Endothelial cell of umbilical vein (primary cell): ENCODE results near the gene PPP2R2D. TPM values are rescaled to one million over a fixed set of nuclear protein-coding genes. Genes with fewer than 3 reads are reported as not detected.

ENCODE experiments used
- BruUV-seq: library from RNA; stranded (reverse); fragments of 400-500 nt; replicated peaks from 2 replicates; lab custom pipeline; 2021; lab: Mats Ljungman, UMichigan
- CTCF ChIA-PET: fragments of 300-600, 350-600 bp; sonication (Branson Sonifier 250); formaldehyde crosslinking; loops from one replicate; lab custom pipeline; 2021; ENCODE audit warnings: antibody characterized with exemption, inconsistent platforms; lab: Charles Lee
- POLR2A ChIA-PET: fragments of 300-600, 350-600 bp; sonication (Branson Sonifier 250); formaldehyde crosslinking; loops from one replicate; lab custom pipeline; 2021; ENCODE audit warnings: antibody characterized with exemption, inconsistent platforms; lab: Charles Lee
- DNase-seq: peaks from one replicate; pipeline ENCODE4 v3.0.0-alpha.2; 2011; ENCODE audit warnings: low read depth, low spot score
- FAIRE-seq: peaks from 2 replicates; lab custom pipeline; 2011; peaks lifted over from hg19 to GRCh38; lab: Jason Lieb, UNC
- H2AFZ ChIP-seq: 2 replicates; pipeline ENCODE4 v1.6.0; 2012; ENCODE audit warnings: low read depth, low read length, control low read depth, inconsistent platforms
- H3K27ac ChIP-seq: 2 replicates; pipeline ENCODE4 v1.5.1; 2011; ENCODE audit warnings: low read depth, mild to moderate bottlenecking, control low read depth, low read length, moderate library complexity; ENCODE audit not compliant: insufficient read depth
- H3K27me3 ChIP-seq, 2 experiments: 2 replicates each; pipeline versions ENCODE4 v1.6.0 to v1.6.1; 2011; ENCODE audit warnings: low read length in 2 of 2, mixed read lengths in 1 of 2; ENCODE audit not compliant: control insufficient read depth in 2 of 2, insufficient read depth in 2 of 2
- H3K36me3 ChIP-seq, 2 experiments: 2 replicates in 1 of 2; 3 replicates in 1 of 2; pipeline ENCODE4 v1.5.1; 2011; ENCODE audit warnings: low read length in 2 of 2, mild to moderate bottlenecking in 1 of 2, moderate library complexity in 1 of 2; ENCODE audit not compliant: control insufficient read depth in 2 of 2, insufficient read depth in 2 of 2; ENCODE audit errors: extremely low read depth in 1 of 2
- H3K4me1 ChIP-seq: 3 replicates; pipeline ENCODE4 v1.5.1; 2011; ENCODE audit warnings: mild to moderate bottlenecking, low read length; ENCODE audit not compliant: control insufficient read depth, insufficient read depth; ENCODE audit errors: extremely low read depth
- H3K4me2 ChIP-seq: 2 replicates; pipeline ENCODE4 v1.6.1; 2011; ENCODE audit warnings: low read length, control low read depth, mixed read lengths; ENCODE audit not compliant: insufficient read depth
- H3K4me3 ChIP-seq, 3 experiments: fragments of 200-600 bp in 1 of 3; sonication (generic), shearing (Covaris generic) in 1 of 3; replicated peaks in 1 of 3; 2 replicates each; pipeline ENCODE4 v1.5.1; 2011 to 2016; ENCODE audit warnings: control low read depth in 3 of 3, low read length in 3 of 3, mild to moderate bottlenecking in 2 of 3, inconsistent platforms in 1 of 3, low read depth in 1 of 3, moderate library complexity in 1 of 3; ENCODE audit not compliant: insufficient read depth in 1 of 3
- H3K79me2 ChIP-seq: 2 replicates; pipeline ENCODE4 v1.6.0; 2012; ENCODE audit warnings: low read length, inconsistent platforms; ENCODE audit not compliant: control insufficient read depth, insufficient read depth
- H3K9ac ChIP-seq: replicated peaks from 2 replicates; pipeline ENCODE3; 2011; ENCODE audit warnings: low read length, control low read depth; ENCODE audit not compliant: insufficient read depth; ENCODE audit errors: extremely low read depth
- H3K9me1 ChIP-seq: replicated peaks from 3 replicates; pipeline ENCODE4 v1.6.0; 2011; ENCODE audit warnings: mild to moderate bottlenecking, low read length; ENCODE audit not compliant: control insufficient read depth, insufficient read depth; ENCODE audit errors: extremely low read depth
- H3K9me3 ChIP-seq: replicated peaks from 2 replicates; pipeline ENCODE4 v1.5.1; 2012; ENCODE audit warnings: low read length, inconsistent platforms; ENCODE audit not compliant: control insufficient read depth, insufficient read depth
- H4K20me1 ChIP-seq: replicated peaks from 2 replicates; pipeline ENCODE3; 2011; ENCODE audit warnings: mild to moderate bottlenecking, low read length; ENCODE audit not compliant: control insufficient read depth, insufficient read depth; ENCODE audit errors: extremely low read depth
- EZH2 ChIP-seq: IDR thresholded peaks from 2 replicates; pipeline ENCODE4 v1.6.1; 2012; ENCODE audit warnings: borderline replicate concordance, low read depth, mild to moderate bottlenecking, moderate library complexity, low read length, inconsistent platforms; ENCODE audit not compliant: severe bottlenecking
- FOS ChIP-seq: IDR thresholded peaks from 2 replicates; pipeline ENCODE4 v1.6.1; 2011; ENCODE audit warnings: mild to moderate bottlenecking, low read length, moderate library complexity, borderline replicate concordance; ENCODE audit not compliant: insufficient read depth
- GATA2 ChIP-seq: IDR thresholded peaks from 2 replicates; pipeline ENCODE4 v1.7.0; 2011; ENCODE audit warnings: low read depth, mild to moderate bottlenecking, moderate library complexity, mixed read lengths, low read length; ENCODE audit not compliant: insufficient read length, insufficient read depth
- JUN ChIP-seq: IDR thresholded peaks from 2 replicates; pipeline ENCODE4 v1.6.1; 2011; ENCODE audit warnings: borderline replicate concordance, low read depth; ENCODE audit not compliant: insufficient read length, insufficient read depth
- MYC ChIP-seq: IDR thresholded peaks from one replicate; pipeline ENCODE4 v1.6.1; 2011; ENCODE audit warnings: mild to moderate bottlenecking, low read depth, low read length
- POLR2A ChIP-seq: IDR thresholded peaks from 2 replicates; pipeline ENCODE4 v1.6.1; 2012; ENCODE audit warnings: low read depth, mild to moderate bottlenecking, control low read depth, low read length
- POLR2AphosphoS5 ChIP-seq: IDR thresholded peaks from 2 replicates; pipeline ENCODE4 v1.6.1; 2012; ENCODE audit warnings: low read depth, mild to moderate bottlenecking, control low read depth, low read length, moderate library complexity; ENCODE audit not compliant: insufficient read depth
- dilution Hi-C: fragments of 300-500 bp; cut with MboI; formaldehyde crosslinking; loops from one replicate; pipeline ENCODE4 v1.15.0; 2019; ENCODE audit warnings: low sequenced_read_pairs; ENCODE audit not compliant: extremely low pct_ligation_motif_present
- intact Hi-C: fragments of 100-400 bp; cut with micrococcal nuclease; formaldehyde crosslinking; loops from one replicate; pipeline ENCODE4 v1.10.0; 2022
- polyA plus RNA-seq, 4 experiments: library from polyadenylated mRNA; depleted of rRNA in 3 of 4; stranded (reverse) in 3 of 4; unstranded in 1 of 4; fragments of >200 nt; gene quantifications; 2 replicates each; pipeline versions ENCODE4 v1.2.1 to v1.2.3, GENCODE V29; 2011 to 2012; ENCODE audit warnings: missing spikeins in 1 of 4
- total RNA-seq: library from RNA; stranded (reverse); gene quantifications from 2 replicates; pipeline ENCODE4 v1.2.3, GENCODE V29; 2021
- TF ChIP-seq, protein P1 (sequence below), 2 donors: IDR thresholded peaks; 1 replicate in 1 of 2; 2 replicates in 1 of 2; pipeline ENCODE4 v1.5.1; 2011; ENCODE audit warnings: low read length in 2 of 2, mild to moderate bottlenecking in 2 of 2, moderate library complexity in 2 of 2, control low read depth in 1 of 2, inconsistent platforms in 1 of 2, low read depth in 1 of 2; ENCODE audit not compliant: insufficient read depth in 1 of 2; ENCODE audit errors: extremely low read depth in 1 of 2
- TF ChIP-seq, protein P2 (sequence below): IDR thresholded peaks from 2 replicates; pipeline ENCODE4 v1.6.1; 2011; ENCODE audit not compliant: insufficient read depth, insufficient read length

Gene PPP2R2D
- total and polyA plus RNA-seq, 2 donors (not counting 3 experiments of a cell fraction or from before 2014, with no cell fraction given) = 29.9 to 36.3 TPM

DNA sequence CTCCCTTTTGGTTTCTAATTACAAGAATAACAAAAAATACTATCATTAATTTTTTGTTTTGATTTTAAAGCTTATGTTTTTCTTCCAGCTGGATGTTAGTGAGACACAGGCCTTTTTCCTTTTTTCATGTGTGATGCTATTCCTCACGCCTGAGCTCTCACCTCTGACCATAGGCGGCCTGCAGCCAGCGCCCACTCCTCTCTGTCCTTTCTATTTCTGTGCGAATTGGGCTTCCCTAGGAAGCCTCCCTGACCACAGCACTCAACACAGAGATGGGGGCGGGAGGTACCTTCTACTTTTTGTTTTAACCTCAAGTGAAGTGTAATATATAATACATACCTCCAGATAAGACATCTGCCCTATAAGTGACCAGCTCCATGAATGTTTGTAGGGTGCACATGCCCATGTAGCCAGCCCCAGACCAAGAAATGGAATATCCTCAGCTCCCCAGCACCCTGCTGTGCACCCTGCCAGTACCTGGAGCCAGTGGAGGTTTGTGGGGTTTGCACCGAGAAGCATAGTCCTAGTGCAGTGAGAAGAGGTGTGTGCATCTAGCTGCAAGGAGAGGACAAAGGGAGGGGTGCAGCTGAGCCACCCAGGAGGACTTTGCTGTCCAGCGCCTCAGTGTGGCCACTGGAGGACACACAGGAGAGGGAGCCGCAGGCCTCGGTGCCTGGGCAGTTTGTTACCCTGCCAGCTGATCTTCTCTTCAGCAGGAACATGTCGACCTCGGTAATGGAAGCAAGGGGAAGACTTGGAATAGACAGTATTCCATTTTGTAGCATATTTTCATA is 42.4 kb downstream of the PPP2R2D start:
- no peak overlapping the region for H3K27ac ChIP-seq
- no TSS peak for BruUV-seq
- H3K4me1 ChIP-seq = peaks cover 30% of the 10 kb centered on the region
- TF ChIP-seq, protein P1, sequence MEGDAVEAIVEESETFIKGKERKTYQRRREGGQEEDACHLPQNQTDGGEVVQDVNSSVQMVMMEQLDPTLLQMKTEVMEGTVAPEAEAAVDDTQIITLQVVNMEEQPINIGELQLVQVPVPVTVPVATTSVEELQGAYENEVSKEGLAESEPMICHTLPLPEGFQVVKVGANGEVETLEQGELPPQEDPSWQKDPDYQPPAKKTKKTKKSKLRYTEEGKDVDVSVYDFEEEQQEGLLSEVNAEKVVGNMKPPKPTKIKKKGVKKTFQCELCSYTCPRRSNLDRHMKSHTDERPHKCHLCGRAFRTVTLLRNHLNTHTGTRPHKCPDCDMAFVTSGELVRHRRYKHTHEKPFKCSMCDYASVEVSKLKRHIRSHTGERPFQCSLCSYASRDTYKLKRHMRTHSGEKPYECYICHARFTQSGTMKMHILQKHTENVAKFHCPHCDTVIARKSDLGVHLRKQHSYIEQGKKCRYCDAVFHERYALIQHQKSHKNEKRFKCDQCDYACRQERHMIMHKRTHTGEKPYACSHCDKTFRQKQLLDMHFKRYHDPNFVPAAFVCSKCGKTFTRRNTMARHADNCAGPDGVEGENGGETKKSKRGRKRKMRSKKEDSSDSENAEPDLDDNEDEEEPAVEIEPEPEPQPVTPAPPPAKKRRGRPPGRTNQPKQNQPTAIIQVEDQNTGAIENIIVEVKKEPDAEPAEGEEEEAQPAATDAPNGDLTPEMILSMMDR (IDR thresholded peaks at IDR 0.05; ENCODE audit: extremely low read depth in 1 of 2, insufficient read depth in 1 of 2, low read depth in 1 of 2, low read length in 2 of 2) = peak; percentile 32 to 55
- TF ChIP-seq, protein P2, sequence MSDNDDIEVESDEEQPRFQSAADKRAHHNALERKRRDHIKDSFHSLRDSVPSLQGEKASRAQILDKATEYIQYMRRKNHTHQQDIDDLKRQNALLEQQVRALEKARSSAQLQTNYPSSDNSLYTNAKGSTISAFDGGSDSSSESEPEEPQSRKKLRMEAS = no peak
- dilution Hi-C loops = no loop called here
- DNase-seq (no peak), FAIRE-seq (no peak)
- H3K27me3 ChIP-seq = no peaks in the 10 kb centered on the region
- H3K9ac ChIP-seq = no peak overlapping the region
- H3K4me2 ChIP-seq = no peak overlapping the region
- H3K9me3 ChIP-seq = no peaks in the 10 kb centered on the region
- peaks cover 4 to 11% of the 10 kb centered on the region in 2 experiments for H3K36me3 ChIP-seq
- intact Hi-C loops = loop anchor here (1.0 kb wide), 1 partner anchor 58 kb away; no protein-coding TSS in a partner anchor
- H4K20me1 ChIP-seq = no peaks in the 10 kb centered on the region
- H3K79me2 ChIP-seq = peaks cover 11% of the 10 kb centered on the region
- POLR2A ChIA-PET = interaction anchor here (0.5 kb wide), 1 partner anchor 11 kb away, joined by 4 read pairs; no protein-coding TSS in a partner anchor
- H3K9me1 ChIP-seq = no peaks in the 10 kb centered on the region
- no peak overlapping the region for H3K4me3 ChIP-seq
- no peak overlapping the region for H2AFZ ChIP-seq
- CTCF ChIA-PET = interaction anchor here (0.9 to 4.0 kb wide), 9 partner anchors 8 to 80 kb away, joined by 3 to 20 read pairs (median 4); no protein-coding TSS in a partner anchor

DNA sequence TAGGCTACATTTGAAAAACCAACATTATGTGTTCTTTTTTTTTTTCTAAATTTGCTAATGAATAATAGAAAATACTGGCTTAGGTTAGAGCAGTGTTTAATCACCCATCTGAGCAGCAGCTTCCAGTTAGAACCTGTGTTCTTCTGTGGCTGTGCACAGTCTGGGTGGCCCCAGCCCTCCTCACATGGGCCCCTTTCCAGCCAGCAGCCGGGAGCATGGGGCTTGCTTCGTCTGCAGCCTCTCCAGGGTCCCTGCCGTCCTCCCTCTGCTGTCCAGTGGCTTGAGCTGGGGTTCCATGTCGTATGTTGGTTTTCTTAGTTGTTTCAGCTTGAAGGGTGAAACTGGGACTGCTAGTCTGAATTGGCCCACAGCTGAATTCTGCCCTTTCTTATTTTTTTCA is 43.6 kb downstream of the PPP2R2D start:
- Histone ChIP-seq H3K9me1 (no peaks in the 10 kb centered on the region), H2AFZ (no peak overlapping the region), H3K9ac (no peak overlapping the region), H3K9me3 (no peaks in the 10 kb centered on the region), H3K27me3 (no peaks in the 10 kb centered on the region), H3K79me2 (peaks cover 16% of the 10 kb centered on the region), H3K4me2 (no peak overlapping the region), H3K4me3 (no peak overlapping the region), H3K36me3 (peaks cover 11% of the 10 kb centered on the region in 2 experiments), H4K20me1 (no peaks in the 10 kb centered on the region), H3K4me1 (peaks cover 39% of the 10 kb centered on the region), H3K27ac (no peak overlapping the region)
- ChIA-PET CTCF (interaction anchor here (1.0 to 4.3 kb wide), 7 partner anchors 9 to 78 kb away, joined by 3 to 20 read pairs (median 15); partner anchors contain the start of gene PPP2R2D), POLR2A (interaction anchor here (0.8 kb wide), 1 partner anchor 44 kb away, joined by 4 read pairs; no protein-coding TSS in a partner anchor)
- no TSS peak for BruUV-seq
- dilution Hi-C loops (no loop called here), intact Hi-C loops (no loop called here)
- FAIRE-seq = no peak
- no peak for TF ChIP-seq EZH2
- TF ChIP-seq POLR2AphosphoS5 = no peak
- no peak for TF ChIP-seq JUN
- TF ChIP-seq, protein P2 = no peak
- no peak for TF ChIP-seq MYC
- TF ChIP-seq POLR2A = no peak
- TF ChIP-seq, protein P1 (IDR thresholded peaks at IDR 0.05; ENCODE audit: extremely low read depth in 1 of 2, insufficient read depth in 1 of 2, low read depth in 1 of 2, low read length in 2 of 2) = no peak
- no peak for TF ChIP-seq FOS
- no peak for TF ChIP-seq GATA2
- DNase-seq = no peak
